HG02571 (cell line): ENCODE results near the gene STOX1.
"Not testable (repeated sequence)": the region's sequence is repeated elsewhere in the genome, so short reads cannot be mapped to it uniquely, and the experiment has no call there.

Source experiments
- ATAC-seq: cut with Tn5 transposase; IDR thresholded peaks from one replicate; pipeline ENCODE4 v1.9.1; 2021; ENCODE audit warnings: mild to moderate bottlenecking, moderate library complexity; ENCODE audit not compliant: unreplicated experiment

Gene STOX1, protein sequence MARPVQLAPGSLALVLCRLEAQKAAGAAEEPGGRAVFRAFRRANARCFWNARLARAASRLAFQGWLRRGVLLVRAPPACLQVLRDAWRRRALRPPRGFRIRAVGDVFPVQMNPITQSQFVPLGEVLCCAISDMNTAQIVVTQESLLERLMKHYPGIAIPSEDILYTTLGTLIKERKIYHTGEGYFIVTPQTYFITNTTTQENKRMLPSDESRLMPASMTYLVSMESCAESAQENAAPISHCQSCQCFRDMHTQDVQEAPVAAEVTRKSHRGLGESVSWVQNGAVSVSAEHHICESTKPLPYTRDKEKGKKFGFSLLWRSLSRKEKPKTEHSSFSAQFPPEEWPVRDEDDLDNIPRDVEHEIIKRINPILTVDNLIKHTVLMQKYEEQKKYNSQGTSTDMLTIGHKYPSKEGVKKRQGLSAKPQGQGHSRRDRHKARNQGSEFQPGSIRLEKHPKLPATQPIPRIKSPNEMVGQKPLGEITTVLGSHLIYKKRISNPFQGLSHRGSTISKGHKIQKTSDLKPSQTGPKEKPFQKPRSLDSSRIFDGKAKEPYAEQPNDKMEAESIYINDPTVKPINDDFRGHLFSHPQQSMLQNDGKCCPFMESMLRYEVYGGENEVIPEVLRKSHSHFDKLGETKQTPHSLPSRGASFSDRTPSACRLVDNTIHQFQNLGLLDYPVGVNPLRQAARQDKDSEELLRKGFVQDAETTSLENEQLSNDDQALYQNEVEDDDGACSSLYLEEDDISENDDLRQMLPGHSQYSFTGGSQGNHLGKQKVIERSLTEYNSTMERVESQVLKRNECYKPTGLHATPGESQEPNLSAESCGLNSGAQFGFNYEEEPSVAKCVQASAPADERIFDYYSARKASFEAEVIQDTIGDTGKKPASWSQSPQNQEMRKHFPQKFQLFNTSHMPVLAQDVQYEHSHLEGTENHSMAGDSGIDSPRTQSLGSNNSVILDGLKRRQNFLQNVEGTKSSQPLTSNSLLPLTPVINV

GRCh38 chr10:68826764-68827591, at the start of gene STOX1:
TSS of gene STOX1 (plus strand) at chr10:68827531. CDS start at chr10:68827624, 93 bp downstream.
- ATAC-seq, result no peak

DNA sequence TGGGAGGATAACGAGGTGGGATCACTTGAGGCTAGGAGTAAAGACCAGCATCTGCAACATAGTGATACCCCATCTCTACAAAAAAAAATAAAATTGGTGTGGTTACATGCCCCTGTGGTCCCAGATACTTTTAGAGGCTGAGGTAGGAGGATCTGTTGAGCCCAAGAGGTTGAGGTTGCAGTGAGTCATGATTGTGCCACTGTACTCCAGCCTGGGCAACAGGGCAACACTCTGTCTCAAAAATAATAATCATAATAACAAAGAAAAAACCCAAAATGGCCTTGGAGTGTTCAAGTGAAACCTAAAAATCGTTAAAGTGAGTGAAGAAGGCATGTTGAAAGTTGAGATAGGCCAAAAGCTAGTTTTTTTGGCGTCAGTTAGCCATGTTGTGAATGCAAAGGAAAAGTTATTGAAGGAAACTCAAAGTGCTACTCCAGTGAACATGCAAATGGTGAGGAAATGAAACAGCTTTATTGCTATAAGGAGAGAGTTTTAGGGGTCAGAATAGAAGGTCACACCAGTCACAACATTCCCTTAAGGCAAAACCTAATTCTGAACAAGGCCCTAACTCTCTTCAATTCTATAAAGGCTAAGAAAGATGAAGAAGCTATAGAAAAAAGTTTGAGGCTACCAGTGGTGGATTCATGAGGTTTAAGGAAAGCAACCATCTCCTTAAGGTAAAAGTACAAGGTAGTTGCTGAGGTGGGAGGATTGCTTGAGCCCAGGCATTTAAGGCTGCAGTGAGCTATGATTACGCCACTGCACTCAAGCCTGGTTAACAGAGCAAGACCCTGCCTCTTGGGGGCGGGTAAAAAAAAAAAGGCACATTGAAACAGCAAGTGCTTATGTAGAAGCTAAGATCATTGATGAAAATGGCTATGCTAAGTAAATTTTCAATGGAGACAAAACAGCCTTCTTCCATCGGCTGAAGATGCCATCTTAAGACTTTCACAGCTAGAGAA, 45.4 kb upstream of the STOX1 start:
- no peak for ATAC-seq

- ATAC-seq, result no peak
Observed at GRCh38 chr10:68784476-68784875, 42.9 kb upstream of the STOX1 start.

GRCh38 chr10:68787813-68788212, 39.5 kb upstream of the STOX1 start:
- no peak for ATAC-seq

DNA sequence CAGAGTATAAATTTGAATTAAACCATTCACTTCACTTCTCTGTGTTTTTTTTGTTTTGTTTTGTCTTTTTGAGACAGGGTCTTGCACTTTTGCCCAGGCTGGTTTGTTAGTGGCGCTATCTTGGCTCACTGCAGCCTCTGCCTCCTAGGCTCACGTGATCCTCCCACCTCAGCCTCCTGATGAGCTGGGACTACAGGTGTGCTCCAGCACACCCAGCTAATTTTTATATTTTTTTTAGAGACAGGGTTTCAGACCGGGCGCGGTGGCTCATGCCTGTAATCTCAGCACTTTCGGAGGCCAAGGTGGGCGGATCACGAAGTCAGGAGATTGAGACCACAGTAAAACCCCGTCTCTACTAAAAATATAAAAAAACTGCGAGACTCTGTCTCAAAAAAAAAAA, 36.9 kb upstream of the STOX1 start:
- no peak for ATAC-seq

- ATAC-seq, result no peak
Observed at GRCh38 chr10:68792115-68792514, 35.2 kb upstream of the STOX1 start.

GRCh38 chr10:68795886-68796532, 31.3 kb upstream of the STOX1 start:
- ATAC-seq, result no peak

GRCh38 chr10:68796605-68797004, 30.7 kb upstream of the STOX1 start:
- no peak for ATAC-seq

- no peak for ATAC-seq
Observed at GRCh38 chr10:68800211-68800610, 27.1 kb upstream of the STOX1 start.

DNA sequence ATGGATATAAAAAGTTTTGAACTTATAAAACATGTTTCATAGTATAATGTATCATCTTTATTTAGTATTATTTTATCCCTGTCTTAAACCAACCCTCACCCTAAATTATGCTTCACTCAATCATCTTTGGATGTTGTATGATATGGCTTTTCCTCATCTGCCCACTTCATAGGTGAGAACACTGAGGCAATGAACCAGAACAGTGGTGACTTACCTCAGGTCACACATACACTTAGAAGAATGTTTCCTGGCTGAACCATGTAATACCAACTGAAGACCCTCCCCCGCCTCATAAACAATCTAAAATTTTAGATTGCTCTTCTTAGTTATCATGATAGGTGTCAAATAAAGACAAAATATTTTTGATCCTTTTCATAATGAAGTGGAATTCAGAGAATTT, 22.6 kb upstream of the STOX1 start:
- no peak for ATAC-seq

- not testable (repeated sequence) for ATAC-seq
Observed at GRCh38 chr10:68810830-68811229, 16.5 kb upstream of the STOX1 start.

DNA sequence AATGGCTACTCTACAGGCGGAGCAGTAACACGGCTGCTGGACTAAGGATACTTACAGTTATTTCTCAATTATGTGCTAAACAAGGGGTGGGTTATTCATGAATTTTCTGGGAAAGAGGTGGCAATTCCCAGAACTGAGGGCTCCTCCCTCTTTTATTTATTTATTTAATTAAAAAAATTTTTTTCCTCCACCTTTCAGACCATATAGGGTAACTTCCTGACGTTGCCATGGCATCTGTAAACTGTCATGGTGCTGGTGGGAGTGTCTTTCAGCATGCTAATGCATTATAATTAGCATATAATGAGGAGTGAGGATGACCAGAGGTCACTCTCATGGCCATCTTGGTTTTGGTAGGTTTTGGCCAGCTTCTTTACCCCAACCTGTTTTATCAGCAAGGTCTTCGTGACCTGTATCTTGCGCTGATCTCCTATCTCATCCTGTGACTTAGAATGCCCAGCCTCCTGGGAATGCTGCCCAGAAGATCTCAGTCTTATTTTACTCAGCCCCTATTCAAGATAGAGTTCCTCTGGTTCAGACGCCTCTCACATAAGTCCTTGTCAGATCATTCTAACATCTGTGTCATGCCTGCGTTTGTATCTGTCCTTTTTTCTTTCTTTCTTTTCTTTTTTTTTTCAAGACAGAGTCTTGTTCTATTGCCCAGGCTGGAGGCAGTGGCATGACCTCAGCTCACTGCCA, 15.9 kb upstream of the STOX1 start:
- no peak for ATAC-seq

DNA sequence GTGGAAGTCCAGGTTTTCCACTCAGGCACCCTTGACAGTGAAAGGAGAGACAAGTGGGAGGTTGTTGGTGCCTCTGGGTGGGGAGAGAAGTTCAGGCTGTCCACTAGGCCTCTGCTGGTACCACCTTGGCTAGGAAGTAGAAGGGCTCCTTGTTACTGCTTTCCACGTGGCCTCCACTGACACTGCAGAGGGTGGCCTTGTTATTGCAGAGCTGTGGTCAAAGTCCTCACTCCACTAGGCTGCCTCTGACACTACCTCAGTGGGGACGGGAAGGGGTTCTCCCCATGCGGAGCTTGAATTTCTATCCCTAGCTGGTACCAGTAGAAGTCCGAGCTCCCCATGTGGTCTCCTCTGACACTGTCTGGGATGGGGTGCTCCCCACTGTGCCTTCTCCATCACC, 14.9 kb upstream of the STOX1 start:
- no peak for ATAC-seq

- ATAC-seq, result no peak
Observed at GRCh38 chr10:68813559-68813958, 13.8 kb upstream of the STOX1 start.

DNA sequence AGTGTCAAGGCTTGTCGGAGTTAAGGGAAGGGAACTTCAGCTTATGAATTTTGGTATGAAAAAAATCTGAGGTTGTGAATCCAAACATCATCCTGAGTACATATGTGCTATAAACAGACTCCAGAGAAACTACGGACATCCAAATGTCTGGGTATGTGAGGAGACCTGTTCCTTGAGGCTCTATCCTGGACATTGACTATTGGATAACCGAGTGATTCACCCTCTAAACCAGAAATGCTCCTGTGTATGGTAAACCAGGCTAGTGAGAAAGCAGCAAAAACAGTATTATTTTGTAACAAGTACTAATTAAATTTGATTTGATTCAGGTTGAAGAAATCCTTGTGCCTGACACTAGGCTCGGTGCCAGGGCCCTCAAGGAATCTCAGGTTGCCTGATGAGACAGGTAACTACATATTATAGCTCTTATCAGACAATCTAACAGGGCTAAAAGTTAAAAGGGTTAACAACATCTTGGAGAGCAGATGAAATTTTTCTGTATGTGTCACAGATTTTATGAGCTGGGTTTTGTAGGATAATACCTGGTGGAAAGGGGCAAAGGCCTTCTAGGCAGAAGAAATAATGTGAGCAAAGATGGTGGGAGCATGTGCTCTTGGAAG, 10.4 kb upstream of the STOX1 start:
- no peak for ATAC-seq

GRCh38 chr10:68820359-68820758, 7.0 kb upstream of the STOX1 start:
- not testable (repeated sequence) for ATAC-seq

DNA sequence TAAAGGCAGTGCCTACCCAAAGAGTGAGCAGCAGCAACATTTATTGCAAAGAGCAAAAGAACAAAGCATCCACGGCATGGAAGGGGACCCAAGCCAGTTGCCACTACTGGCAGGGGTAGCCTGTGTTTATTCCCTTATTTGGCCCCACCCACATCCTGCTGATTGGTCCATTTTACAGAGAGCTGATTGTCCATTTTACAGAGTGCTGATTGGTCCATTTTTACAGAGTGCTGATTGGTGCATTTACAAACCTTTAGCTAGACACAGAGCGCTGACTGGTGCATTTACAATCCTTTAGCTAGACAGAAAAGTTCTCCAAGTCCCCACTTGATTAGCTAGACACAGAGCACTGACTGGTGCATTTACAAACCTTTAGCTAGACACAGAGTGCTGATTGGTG, 4.7 kb upstream of the STOX1 start:
- not testable (repeated sequence) for ATAC-seq

DNA sequence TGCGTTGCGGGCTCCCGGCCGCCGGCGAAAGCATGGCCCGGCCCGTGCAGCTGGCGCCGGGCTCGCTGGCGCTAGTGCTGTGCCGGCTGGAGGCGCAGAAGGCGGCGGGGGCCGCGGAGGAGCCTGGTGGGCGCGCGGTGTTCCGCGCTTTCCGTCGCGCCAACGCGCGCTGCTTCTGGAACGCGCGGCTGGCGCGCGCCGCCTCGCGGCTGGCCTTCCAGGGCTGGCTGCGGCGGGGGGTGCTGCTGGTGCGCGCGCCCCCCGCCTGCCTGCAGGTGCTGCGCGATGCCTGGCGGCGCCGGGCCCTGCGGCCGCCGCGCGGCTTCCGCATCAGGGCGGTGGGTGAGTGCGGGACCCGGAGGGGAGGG, 245 bp downstream of the STOX1 start:
- ATAC-seq, result not testable (repeated sequence)
